H7 (cell line): ENCODE measurements around the gene IER3. TPM values are rescaled to one million over a fixed set of nuclear protein-coding genes. Genes with fewer than 3 reads are reported as not detected.

ENCODE experiments used
- DNase-seq: peaks from one replicate; pipeline ENCODE4 v3.0.0; 2012
- H3K27me3 ChIP-seq: 2 replicates; pipeline ENCODE4 v1.6.0; 2011; ENCODE audit warnings: mild to moderate bottlenecking, low read length; ENCODE audit not compliant: control insufficient read depth, insufficient read depth
- H3K36me3 ChIP-seq: replicated peaks from 2 replicates; pipeline ENCODE4 v1.5.1; 2011; ENCODE audit warnings: low read length; ENCODE audit not compliant: control insufficient read depth, insufficient read depth
- H3K4me3 ChIP-seq: 2 replicates; pipeline ENCODE4 v1.5.1; 2011; ENCODE audit warnings: low read depth, mild to moderate bottlenecking, control low read depth, low read length, moderate library complexity; ENCODE audit not compliant: insufficient read depth
- total RNA-seq: library from RNA; depleted of rRNA; stranded (reverse); fragments of >200 nt; shearing (Covaris generic); gene quantifications from 2 replicates; pipeline ENCODE4 v1.2.3, GENCODE V29; 2014

IER3 gene
- total RNA-seq, 1 experiment from 2014 or later: 141 TPM

DNA sequence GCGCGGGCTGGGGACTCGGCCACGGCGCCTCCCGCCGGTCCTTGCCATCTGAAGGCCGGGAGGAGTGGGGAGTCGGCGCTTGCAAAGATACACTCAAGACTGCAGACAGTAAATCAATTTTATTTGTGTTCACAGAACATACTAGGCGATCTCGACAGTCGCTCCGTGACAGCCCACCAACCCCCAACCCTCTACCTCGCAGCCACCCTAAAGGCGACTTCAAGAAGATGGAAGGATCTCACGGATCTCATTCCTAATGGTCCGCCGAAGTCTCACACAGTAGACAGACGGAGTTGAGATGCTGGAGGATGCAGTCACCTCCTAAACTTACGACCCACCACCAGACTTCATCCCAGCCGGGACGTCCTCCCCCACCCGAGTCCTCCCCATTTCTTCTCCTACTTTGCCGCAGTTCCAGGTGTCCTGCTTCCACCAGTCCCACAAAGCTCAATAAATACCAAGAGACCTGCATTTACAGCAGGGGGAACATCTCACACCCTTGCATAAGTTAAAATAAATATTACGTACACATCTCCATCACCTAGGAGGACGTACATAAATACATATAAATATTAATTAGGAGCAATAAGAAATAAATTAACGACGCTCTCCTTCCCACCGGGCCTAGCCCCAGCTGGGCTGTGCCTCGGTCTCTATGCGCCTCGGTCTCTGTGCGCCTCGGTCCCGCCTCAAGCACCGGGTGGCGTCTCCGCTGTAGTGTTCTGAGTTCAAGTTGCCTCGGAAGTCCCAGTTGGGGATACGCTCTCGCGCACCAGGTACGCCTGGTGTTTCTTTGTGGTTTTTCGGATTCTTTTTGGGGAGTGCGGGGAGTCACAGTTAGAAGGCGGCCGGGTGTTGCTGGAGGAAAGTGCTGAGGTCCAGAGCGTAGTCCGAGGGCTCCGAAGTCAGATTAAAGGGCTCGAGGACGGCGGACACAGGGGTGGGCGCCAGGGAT is 971 bp downstream of the IER3 start:
- H3K36me3 ChIP-seq: peaks cover 17% of the 10 kb centered on the region
- peak; percentile 69 for DNase-seq
- H3K27me3 ChIP-seq: no peaks in the 10 kb centered on the region
- peak overlapping the region; percentile 75 for H3K4me3 ChIP-seq

DNA sequence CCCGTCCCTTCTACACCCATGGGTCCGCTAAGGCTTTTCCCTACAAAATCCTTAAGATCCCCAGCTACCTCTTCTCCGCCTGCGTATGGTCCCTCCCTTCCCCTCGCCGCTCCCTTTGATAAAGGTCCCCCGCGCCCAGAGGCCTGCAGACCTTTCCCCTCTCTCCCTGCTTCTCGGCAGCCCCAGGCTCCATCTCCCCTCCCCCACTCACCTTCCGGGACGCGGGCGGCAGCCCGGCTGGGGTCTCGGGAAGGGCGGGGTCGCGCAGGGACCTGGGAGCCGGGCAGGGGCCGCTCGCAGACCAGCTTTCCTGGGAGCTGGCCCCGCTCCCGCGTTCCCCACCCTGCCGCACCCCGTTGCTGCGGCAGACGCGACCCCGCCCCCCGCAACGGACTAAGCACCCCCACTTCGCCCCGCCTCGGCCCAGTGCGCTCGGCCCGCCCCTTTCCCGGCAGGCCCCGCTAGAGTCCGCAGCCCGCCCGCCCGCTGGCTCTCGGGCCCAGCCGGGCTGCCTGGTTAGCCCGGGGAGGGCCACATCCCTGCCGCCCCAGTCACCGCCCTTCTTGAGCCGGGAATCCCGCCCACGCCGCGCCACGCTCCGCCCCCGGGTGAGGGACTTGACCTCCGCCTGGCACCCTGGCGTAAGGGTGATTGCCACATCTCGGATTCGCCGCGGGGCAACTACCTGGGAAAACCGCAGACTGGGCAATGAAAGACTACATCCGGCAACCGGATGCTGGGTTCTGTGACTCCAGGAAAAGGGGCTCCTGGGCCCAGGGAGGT is 1.8 kb downstream of the IER3 start, which contains the start of gene FLOT1:
Gene FLOT1 (minus strand): TSS at position 372 of the 783 bp plus-strand sequence. CDS start 498 bp downstream, outside the sequence.
- peak within 1 kb of the TSS; percentile 75 for H3K4me3 ChIP-seq
- H3K27me3 ChIP-seq: no peaks in the 10 kb centered on the region
- peak; percentile 98 for DNase-seq

DNA sequence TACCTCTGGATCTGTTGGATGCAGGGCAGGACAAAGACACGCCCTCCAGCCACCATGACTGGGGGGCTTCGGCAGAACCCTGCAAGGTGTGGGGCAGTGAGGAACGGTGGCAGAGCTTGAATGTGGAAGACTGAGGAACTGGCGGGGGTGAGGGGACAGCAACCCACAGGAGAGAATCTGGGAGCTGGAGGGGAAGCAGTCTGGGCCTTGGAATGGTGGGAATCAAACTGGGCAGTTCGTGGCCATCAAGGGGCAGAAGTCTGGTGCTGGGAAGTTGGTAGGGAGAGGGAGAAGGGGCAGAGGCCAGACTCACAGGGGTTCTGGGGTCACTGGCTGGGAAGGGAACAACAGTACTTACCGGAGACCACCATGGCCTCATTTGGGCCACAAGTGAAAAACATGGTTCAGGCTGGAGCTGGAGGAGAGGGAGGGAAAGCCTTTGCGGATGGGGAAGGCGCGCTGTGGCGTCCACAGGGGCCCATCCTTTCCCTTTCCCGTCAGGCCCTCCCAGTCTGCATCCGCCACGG is 2.5 kb downstream of the IER3 start:
- no peaks in the 10 kb centered on the region for H3K27me3 ChIP-seq
- peak overlapping the region; percentile 75 for H3K4me3 ChIP-seq
- DNase-seq: no peak
- H3K36me3 ChIP-seq: peaks cover 19% of the 10 kb centered on the region

More for the DNA sequence above, 1.8 kb downstream of the IER3 start, which contains the start of gene FLOT1:
- peaks cover 19% of the 10 kb centered on the region for H3K36me3 ChIP-seq

DNA sequence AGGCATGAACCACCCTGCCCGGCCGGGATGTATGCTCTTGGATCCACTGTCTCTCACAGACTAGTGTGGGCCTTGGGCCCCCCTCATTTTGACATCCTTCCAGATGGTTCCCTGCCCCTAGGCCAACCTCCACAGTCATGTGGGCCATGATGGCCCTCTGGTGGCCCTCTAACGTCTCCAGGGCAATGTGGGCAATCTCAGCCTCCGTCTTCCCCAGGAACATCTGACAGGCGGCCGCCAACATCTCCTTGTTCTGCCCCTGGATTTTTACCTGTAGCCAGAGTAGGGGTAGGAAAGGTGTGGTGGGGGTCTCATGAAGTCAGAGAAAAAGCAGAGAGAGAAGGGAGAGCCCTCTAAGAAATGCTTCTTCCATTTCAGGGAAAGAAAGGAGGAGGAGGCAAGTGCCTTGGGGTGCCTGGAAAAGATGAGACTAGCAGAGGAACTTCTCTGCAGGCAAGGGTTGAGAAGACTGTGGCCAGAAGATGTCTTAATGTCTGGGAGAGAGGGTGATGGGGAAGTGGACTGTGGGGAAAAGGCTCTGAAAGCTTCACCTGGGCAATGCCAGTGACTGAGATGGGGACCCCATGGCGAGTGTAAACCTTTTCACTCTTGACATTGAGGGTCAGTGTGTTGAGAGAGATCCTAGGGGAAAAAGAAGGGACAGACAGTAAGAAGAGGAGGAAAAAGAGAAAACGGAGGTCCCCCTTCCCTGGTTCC is 3.1 kb downstream of the IER3 start:
- DNase-seq: no peak

DNA sequence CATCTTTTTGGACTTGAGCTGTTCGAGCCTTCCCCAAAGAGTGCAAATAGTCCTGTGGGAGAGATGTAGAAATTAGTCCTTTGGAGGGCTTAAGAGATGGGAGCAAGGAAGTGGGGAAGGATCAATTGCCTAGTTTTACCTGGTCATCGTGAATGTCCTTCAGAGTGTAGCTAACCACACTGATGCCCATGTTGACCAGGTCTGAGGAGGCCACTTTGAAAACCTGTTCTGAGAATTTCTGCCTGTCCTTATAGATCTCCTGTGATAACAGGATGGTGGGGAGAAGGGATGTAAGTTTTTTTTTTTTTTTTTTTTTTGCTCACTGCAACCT is 3.8 kb downstream of the IER3 start:
- no peak for DNase-seq
- no peaks in the 10 kb centered on the region for H3K27me3 ChIP-seq
- H3K36me3 ChIP-seq: peaks cover 26% of the 10 kb centered on the region
- H3K4me3 ChIP-seq: no peak overlapping the region

More for the DNA sequence above, 3.1 kb downstream of the IER3 start:
- Histone ChIP-seq H3K27me3 (no peaks in the 10 kb centered on the region), H3K36me3 (peaks cover 21% of the 10 kb centered on the region), H3K4me3 (no peak overlapping the region; the same call in 1 of the 2 replicates)

DNA sequence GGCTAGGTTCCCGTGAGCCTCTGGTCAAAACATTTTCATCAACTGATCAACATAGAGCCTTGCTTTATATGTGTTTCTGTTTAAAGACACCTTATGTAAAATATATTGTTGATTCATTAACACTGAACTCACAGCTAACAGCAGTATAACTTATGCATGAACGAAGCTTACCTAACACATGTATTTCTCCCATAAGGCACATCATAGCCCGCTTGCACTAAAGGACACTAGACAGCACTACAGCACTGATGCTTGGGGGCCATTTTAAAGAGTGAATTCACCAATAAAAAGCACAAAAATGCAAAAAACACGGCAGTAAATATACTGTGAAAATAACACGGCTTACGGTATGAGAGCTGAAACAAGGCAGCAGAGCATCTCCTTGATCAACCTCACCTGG is 5.8 kb downstream of the IER3 start:
- H3K4me3 ChIP-seq: no peak overlapping the region
- H3K27me3 ChIP-seq: no peaks in the 10 kb centered on the region
- no peak for DNase-seq
- peaks cover 30% of the 10 kb centered on the region for H3K36me3 ChIP-seq

DNA sequence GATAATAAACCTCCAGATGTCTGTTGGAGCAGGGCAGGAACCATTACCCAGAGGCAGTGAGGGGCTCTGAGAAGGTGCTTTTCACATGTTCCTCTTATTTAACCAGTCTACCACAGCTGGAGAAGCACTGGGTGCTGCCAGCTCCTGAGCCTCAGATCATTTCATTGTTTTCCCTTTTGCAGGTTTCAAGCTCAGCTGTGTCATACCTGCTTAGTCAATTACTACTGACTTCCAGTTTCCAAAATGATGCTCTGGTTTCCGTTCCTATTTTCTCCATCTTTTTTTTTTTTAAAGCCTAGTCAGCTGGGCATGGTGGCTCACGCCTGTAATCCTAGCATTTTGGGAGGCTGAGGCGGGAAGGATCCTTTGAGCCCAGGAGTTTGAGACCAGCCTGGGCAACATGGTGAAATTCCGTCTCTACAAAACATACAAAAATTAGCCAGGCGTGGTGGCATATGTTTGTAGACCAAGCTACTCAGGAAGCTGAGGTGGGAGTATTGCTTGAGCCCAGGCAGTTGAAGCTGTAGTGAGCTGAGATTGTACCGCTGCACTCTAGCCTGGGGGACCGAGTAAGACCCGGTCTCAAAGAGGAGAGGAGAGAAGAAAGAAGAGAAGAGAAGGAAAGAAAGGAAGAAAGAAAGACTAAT is 8.6 kb downstream of the IER3 start:
- DNase-seq: no peak
- Histone ChIP-seq H3K36me3 (peaks cover 27% of the 10 kb centered on the region), H3K27me3 (no peaks in the 10 kb centered on the region), H3K4me3 (no peak overlapping the region)

DNA sequence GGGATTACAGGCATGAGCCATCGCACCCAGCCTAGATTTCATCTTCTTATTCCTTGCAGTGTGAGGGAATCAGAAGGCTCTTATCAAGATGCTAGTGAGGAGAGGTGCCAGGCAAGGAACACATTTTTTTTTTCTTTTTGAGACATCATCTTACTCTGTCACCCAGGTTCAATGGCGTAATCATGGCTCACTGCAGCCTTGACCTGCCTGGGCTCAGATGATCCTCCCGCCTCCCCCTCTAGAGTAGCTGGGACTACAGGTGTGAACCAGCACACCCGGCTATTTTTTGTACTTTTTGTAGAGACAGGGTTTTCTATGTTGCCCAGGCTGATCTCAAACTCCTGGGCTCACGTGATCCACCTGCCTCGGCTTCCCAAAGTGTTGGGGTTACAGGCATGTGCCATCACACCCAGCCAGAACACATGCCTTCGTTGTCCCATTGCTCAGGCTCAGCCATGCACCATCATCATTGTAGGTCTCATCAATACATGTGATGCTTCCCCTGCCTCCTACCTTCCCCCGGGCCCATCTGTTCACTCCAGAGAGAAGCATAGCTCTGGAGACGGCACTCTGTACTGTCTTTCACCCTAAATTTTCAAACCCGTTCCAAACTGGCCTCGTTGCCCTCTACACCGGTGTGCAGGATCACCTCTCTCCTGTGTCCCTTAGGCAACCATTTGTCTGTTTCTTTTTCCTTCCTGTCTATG is 12.0 kb downstream of the IER3 start:
- Histone ChIP-seq H3K4me3 (no peak overlapping the region), H3K27me3 (no peaks in the 10 kb centered on the region), H3K36me3 (peaks cover 30% of the 10 kb centered on the region)
- DNase-seq: no peak

DNA sequence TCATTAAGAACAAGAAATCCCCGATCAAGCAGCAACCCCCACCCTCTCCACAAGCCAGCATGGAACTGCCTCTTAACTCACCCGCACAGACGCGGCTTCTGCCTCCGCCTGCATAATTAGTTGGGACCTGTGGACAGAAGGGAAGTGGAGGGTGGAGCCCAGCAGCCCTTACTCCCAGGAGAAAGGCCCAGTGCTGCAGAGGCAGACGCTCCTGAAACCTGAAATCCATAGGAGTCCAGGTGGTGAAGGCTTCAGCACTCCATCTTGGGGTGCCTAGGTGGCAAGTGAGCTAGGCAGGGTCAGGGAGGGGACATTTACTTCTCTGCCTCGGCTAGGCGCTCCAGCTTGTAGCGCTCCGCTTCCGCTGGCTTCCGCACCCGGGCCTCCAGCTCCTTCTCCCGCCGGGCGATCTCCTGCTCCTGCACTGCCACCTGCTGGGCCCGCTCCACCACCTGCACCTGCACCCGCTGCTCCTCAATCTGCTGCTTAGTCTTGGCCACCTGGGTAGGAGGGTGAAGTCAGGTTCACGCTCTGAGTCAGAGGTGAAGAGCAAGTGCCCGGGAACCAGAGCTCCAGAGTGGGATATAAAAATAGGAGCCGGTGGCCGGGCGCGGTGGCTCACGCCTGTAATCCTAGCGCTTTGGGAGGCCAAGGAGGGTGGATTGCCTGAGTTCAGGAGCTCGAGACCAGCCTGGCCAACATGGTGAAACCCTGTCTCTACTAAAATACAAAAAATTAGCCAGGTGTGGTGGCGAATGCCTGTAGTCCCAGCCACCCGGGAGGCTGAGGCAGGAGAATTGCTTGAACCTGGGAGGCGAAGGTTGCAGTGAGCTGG is 13.5 kb downstream of the IER3 start:
- Histone ChIP-seq H3K4me3 (no peak overlapping the region), H3K36me3 (peaks cover 26% of the 10 kb centered on the region), H3K27me3 (no peaks in the 10 kb centered on the region)
- peak; percentile 87 for DNase-seq

DNA sequence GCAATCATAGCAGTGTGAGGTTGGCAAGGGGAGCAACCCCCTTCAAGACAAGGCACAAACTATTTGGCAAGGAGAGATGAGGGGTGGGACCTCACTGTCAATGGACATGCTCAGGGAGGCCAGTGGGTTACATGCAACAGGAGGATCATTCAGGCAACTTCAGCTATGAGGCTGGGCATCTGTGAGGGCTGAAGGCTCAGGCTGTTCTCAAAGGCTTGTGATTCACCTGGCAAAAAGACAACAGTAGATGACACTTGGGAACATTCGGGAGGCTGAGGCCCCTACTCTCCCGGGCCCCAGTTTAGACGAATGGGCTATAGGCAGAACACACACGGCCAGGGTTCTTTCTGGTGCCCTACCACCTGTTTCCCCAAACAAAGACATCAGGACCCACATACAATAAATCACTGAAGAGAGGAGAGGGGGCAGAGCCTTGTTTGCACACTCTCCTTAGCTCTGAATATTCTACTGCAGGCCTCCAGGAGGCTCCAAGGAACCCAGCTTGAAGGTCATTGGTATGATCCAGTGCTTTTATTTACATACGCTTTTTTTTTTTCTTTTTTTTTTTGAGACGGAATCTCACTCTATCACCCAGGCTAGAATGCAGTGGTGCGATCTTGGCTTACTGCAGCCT is 16.3 kb downstream of the IER3 start:
- Histone ChIP-seq H3K4me3 (no peak overlapping the region), H3K27me3 (no peaks in the 10 kb centered on the region), H3K36me3 (peaks cover 36% of the 10 kb centered on the region)
- DNase-seq: peak; percentile 49

DNA sequence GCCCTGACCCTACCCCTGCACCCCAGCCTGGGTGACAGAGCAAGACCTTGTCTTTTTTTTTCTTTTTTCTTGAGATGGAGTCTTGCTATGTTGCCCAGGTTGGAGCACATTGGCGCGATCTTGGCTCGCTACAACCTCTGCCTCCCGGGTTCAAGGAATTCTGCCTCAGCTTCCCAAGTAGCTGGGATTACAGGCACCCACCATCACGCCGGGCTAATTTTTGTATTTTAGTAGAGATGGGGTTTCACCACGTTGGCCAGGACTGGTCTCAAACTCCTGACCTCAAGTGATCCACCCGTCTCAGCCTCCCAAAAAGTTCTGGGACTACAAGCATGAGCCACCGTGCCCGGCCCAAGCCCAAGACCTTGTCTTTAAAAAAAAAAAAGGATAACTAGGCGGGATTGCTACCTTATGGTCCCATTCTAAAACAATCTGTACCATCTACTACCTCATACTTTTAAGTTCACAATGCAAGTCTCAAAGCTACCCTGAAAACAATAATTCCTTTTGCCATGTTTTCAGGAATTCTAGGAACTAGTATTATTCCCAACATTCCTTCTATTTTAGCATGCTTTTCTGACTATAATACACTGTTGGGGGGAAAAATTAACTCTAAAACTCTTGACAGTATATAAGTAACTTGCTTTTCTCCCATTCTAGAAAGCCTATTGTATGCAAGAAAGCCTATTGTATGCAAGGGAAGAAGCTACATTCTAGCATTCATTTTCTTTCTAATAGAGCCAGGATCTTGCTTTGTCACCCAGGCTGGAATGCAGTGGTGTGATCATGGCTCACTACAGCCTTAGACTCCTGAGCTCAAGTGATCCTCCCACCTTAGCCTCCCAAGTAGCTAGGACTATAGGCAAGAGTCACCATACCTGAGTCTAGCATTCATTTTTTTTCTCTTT is 17.6 kb downstream of the IER3 start:
- Histone ChIP-seq H3K4me3 (no peak overlapping the region), H3K36me3 (peaks cover 46% of the 10 kb centered on the region), H3K27me3 (no peaks in the 10 kb centered on the region)
- DNase-seq: no peak
